Smooth muscle cell (in vitro differentiated cells): ENCODE results near the gene HIPK2. TPM values are rescaled to one million over a fixed set of nuclear protein-coding genes. Genes with fewer than 3 reads are reported as not detected.

Experiments
- DNase-seq: peaks from one replicate; lab custom pipeline; 2025; ENCODE audit not compliant: unreplicated experiment; lab: John Stamatoyannopoulos, UW
- H2AFZ ChIP-seq: fragments of 200-600 bp; sonication (generic); 2 replicates; pipeline ENCODE4 v1.6.0; 2016; ENCODE audit warnings: antibody characterized with exemption, low read depth, mild to moderate bottlenecking
- H3F3A ChIP-seq: fragments of 200-600 bp; sonication (generic); 2 replicates; pipeline ENCODE4 v1.6.0; 2017; ENCODE audit warnings: antibody characterized with exemption, low read depth
- H3K27ac ChIP-seq: fragments of 200-600 bp; sonication (generic); 2 replicates; pipeline ENCODE4 v1.5.1; 2016; ENCODE audit warnings: low read depth, mild to moderate bottlenecking
- H3K27me3 ChIP-seq: fragments of 200-600 bp; sonication (generic); 2 replicates; pipeline ENCODE4 v1.6.1; 2016; ENCODE audit warnings: low read depth, mild to moderate bottlenecking
- H3K36me3 ChIP-seq: fragments of 200-600 bp; sonication (generic); 2 replicates; pipeline ENCODE4 v1.5.1; 2016; ENCODE audit warnings: low read depth
- H3K4me1 ChIP-seq: fragments of 200-600 bp; sonication (generic); 2 replicates; pipeline ENCODE4 v1.5.1; 2016; ENCODE audit warnings: low read depth
- H3K4me2 ChIP-seq: fragments of 200-600 bp; sonication (generic); 2 replicates; pipeline ENCODE4 v1.6.0; 2016; ENCODE audit warnings: mild to moderate bottlenecking
- H3K4me3 ChIP-seq: fragments of 200-600 bp; sonication (generic); 2 replicates; pipeline ENCODE4 v1.5.1; 2016; ENCODE audit warnings: mild to moderate bottlenecking
- H3K79me2 ChIP-seq: fragments of 200-600 bp; sonication (generic); 2 replicates; pipeline ENCODE4 v1.6.0; 2016; ENCODE audit warnings: low read depth, mild to moderate bottlenecking
- H3K9ac ChIP-seq: fragments of 200-600 bp; sonication (generic); 2 replicates; pipeline ENCODE4 v1.6.0; 2016; ENCODE audit warnings: low read depth
- H3K9me3 ChIP-seq: fragments of 200-600 bp; sonication (generic); replicated peaks from 2 replicates; pipeline ENCODE4 v1.5.1; 2016; ENCODE audit warnings: low read depth
- H4K20me1 ChIP-seq: fragments of 200-600 bp; sonication (generic); 2 replicates; pipeline ENCODE4 v1.6.0; 2016; ENCODE audit warnings: low read depth
- CTCF ChIP-seq: fragments of 200-600 bp; sonication (generic); IDR thresholded peaks from 2 replicates; pipeline ENCODE4 v1.5.1; 2017; ENCODE audit warnings: borderline replicate concordance, mild to moderate bottlenecking, antibody characterized with exemption; ENCODE audit not compliant: insufficient read depth, poor library complexity, severe bottlenecking
- WGBS: methylation state at CpG from one replicate; pipeline ENCODE4 v1.1.7; 2016; ENCODE audit warnings: low lambda C conversion rate; 5-methylcytosine and 5-hydroxymethylcytosine counted together
- polyA plus RNA-seq: library from polyadenylated mRNA; unstranded; fragments of >200 nt; fragmentation: Nextera tagmentation; extraction: Ambion mirVana; gene quantifications from 2 replicates; pipeline ENCODE4 v1.2.1, GENCODE V29; 2016
- total RNA-seq: library from RNA; depleted of rRNA; stranded (reverse); fragments of >200 nt; gene quantifications from 2 replicates; pipeline ENCODE4 v1.2.3, GENCODE V29; 2014

The HIPK2 gene
- total and polyA plus RNA-seq, 2 experiments from 2014 or later, result 3.0 to 11.2 TPM

- no peak overlapping the region for H3K4me2 ChIP-seq
- H3F3A ChIP-seq, result no peaks in the 10 kb centered on the region
- no peaks in the 10 kb centered on the region for H4K20me1 ChIP-seq
- H3K4me1 ChIP-seq, result no peaks in the 10 kb centered on the region
- H3K27ac ChIP-seq, result no peak overlapping the region
- no peaks in the 10 kb centered on the region for H3K9me3 ChIP-seq
- TF ChIP-seq CTCF, result no peak
- H3K36me3 ChIP-seq, result no peaks in the 10 kb centered on the region
- H3K9ac ChIP-seq, result no peak overlapping the region
- no peak for DNase-seq
- H3K79me2 ChIP-seq, result no peaks in the 10 kb centered on the region
- no peak overlapping the region for H2AFZ ChIP-seq
- no peak overlapping the region for H3K4me3 ChIP-seq
- WGBS, result 95% methylated on average over 15 of the region's 15 CpGs
- H3K27me3 ChIP-seq, result no peaks in the 10 kb centered on the region
Observed at GRCh38 chr7:139572071-139572470, 205.7 kb downstream of the HIPK2 start.

GRCh38 chr7:139571651-139572050, 206.1 kb downstream of the HIPK2 start:
- H3K36me3 ChIP-seq, result no peaks in the 10 kb centered on the region
- no peak overlapping the region for H3K4me3 ChIP-seq
- no peak for DNase-seq
- H3F3A ChIP-seq, result no peaks in the 10 kb centered on the region
- no peak for TF ChIP-seq CTCF
- H3K4me1 ChIP-seq, result no peaks in the 10 kb centered on the region
- no peak overlapping the region for H2AFZ ChIP-seq
- no peak overlapping the region for H3K27ac ChIP-seq
- H3K27me3 ChIP-seq, result no peaks in the 10 kb centered on the region
- H3K79me2 ChIP-seq, result no peaks in the 10 kb centered on the region
- no peak overlapping the region for H3K9ac ChIP-seq
- 97% methylated on average over 20 of the region's 20 CpGs for WGBS
- no peak overlapping the region for H3K4me2 ChIP-seq
- no peaks in the 10 kb centered on the region for H4K20me1 ChIP-seq
- H3K9me3 ChIP-seq, result no peaks in the 10 kb centered on the region

- Histone ChIP-seq H3K4me1 (no peaks in the 10 kb centered on the region), H3K4me2 (no peak overlapping the region), H3K79me2 (no peaks in the 10 kb centered on the region), H3K27me3 (no peaks in the 10 kb centered on the region), H4K20me1 (no peaks in the 10 kb centered on the region), H2AFZ (no peak overlapping the region), H3K4me3 (no peak overlapping the region), H3K27ac (no peak overlapping the region), H3K9ac (no peak overlapping the region), H3F3A (no peaks in the 10 kb centered on the region), H3K9me3 (no peaks in the 10 kb centered on the region), H3K36me3 (no peaks in the 10 kb centered on the region)
- TF ChIP-seq CTCF, result no peak
- DNase-seq, result no peak
- 87% methylated on average over 14 of the region's 20 CpGs for WGBS
Observed at GRCh38 chr7:139571190-139571589, 206.6 kb downstream of the HIPK2 start.

- Histone ChIP-seq H3K4me1 (no peaks in the 10 kb centered on the region), H4K20me1 (no peaks in the 10 kb centered on the region), H3K9me3 (no peaks in the 10 kb centered on the region), H3K36me3 (no peaks in the 10 kb centered on the region), H2AFZ (no peak overlapping the region), H3K4me3 (no peak overlapping the region), H3F3A (no peaks in the 10 kb centered on the region), H3K9ac (no peak overlapping the region), H3K27ac (no peak overlapping the region), H3K79me2 (no peaks in the 10 kb centered on the region), H3K4me2 (no peak overlapping the region), H3K27me3 (no peaks in the 10 kb centered on the region)
- DNase-seq, result no peak
- WGBS, result 96% methylated on average over 5 of the region's 5 CpGs
- TF ChIP-seq CTCF, result no peak
Observed at GRCh38 chr7:139570626-139571025, 207.2 kb downstream of the HIPK2 start.
